ENCODE results near the gene SAP30BP. TPM values are rescaled to one million over a fixed set of nuclear protein-coding genes. Genes with fewer than 3 reads are reported as not detected.

Gene SAP30BP
- total and polyA plus RNA-seq, 2 of the 8 experiments (the other 6 are each of a cell fraction or from before 2014, with no cell fraction given) = 63.3 to 79.9 TPM

DNA sequence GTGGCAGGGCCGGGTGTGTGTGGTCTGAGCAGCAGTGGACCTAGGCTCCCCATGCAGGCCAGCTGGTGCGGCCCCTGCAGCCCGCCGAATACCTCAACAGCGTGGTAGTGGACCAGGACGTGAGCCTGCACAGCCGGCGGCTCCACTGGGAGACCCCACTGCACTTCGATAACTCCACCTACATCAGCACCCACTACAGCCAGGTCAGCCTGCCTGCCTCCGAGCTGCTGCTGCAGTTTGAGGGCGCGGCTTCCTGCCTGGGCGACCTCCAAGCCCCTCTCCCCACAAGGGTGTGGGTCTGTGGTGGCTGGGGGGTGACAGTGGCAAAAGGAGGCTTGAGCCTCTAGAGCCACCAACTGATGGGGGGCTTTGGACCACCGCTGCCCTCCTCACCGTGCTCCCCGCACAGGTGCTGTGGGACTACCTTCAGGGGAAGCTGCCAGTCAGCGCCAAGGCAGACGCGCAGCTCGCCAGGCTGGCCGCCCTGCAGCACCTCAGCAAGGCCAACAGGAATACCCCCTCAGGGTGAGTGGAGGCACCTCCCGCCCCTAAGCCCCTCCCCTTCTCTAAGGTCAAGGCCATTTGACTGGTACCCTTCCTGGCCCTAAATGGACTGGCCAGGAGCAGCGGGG lies 42.3 kb upstream of the SAP30BP start:
- FAIRE-seq = no peak
- POLR2A ChIA-PET (ENCODE audit: partially characterized antibody) = interaction anchor here (0.8 to 2.7 kb wide), 9 partner anchors 8 to 155 kb away, joined by 3 to 10 read pairs (median 5); partner anchors contain the start of gene SMIM5

More for the DNA sequence above, 42.3 kb upstream of the SAP30BP start:
- no peak overlapping the region for H3K14ac ChIP-seq (ENCODE audit: insufficient read length)
- H2BK120ac ChIP-seq (replicated peaks; ENCODE audit: low read depth, low read length) = no peak overlapping the region
- no peak overlapping the region for H2BK20ac ChIP-seq (ENCODE audit: low read length)
- H3K18ac ChIP-seq (ENCODE audit: extremely low read depth, low read length) = no peak overlapping the region; the same call in 1 of the 2 replicates
- no peak overlapping the region for H2BK15ac ChIP-seq (ENCODE audit: low read length)
- H3K4me2 ChIP-seq (ENCODE audit: insufficient read depth in 1 of 2, low read depth in 2 of 2, low read length in 2 of 2) = no peak overlapping the region
- no peak overlapping the region for H2AFZ ChIP-seq (ENCODE audit: low read length)
- H3K56ac ChIP-seq (replicated peaks; ENCODE audit: insufficient read length, low read depth, low read length) = no peak overlapping the region
- H4K5ac ChIP-seq (ENCODE audit: insufficient read length, low read depth, low read length) = no peak overlapping the region
- no peaks in the 10 kb centered on the region for H3K79me2 ChIP-seq (ENCODE audit: control insufficient read depth in 1 of 2, insufficient read depth in 2 of 2, low read length in 2 of 2)
- H4K20me1 ChIP-seq (replicated peaks in 1 of 2; ENCODE audit: control insufficient read depth in 1 of 2, insufficient read depth in 2 of 2, low read length in 2 of 2) = no peaks in the 10 kb centered on the region
- 84% methylated on average over 23 of the region's 23 CpGs; no CpG with 5 or more reads in 1 of the 2 experiments for WGBS, 2 experiments (ENCODE audit: extremely low coverage in 1 of 2, insufficient coverage in 1 of 2, insufficient read length in 1 of 2, insufficient replicate concordance in 2 of 2, low coverage in 1 of 2, low lambda C conversion rate in 2 of 2, missing lambda C conversion rate in 1 of 2)
- peaks cover 0 to under 1% (median under 1%) of the 10 kb centered on the region in 4 experiments; a peak in 4 of 7 replicates for H3K4me1 ChIP-seq (replicated peaks in 1 of 4; ENCODE audit: control insufficient read depth in 3 of 4, insufficient read depth in 4 of 4, low read length in 3 of 4)
- TF ChIP-seq POLR2A (IDR thresholded peaks at IDR 0.05; ENCODE audit: control extremely low read depth in 1 of 2, low read depth in 2 of 2, low read length in 2 of 2) (0 out of 3 replicates have a peak, but pooled peaks of 1 of the 2 experiments have one; percentile 31), CHD1 (IDR thresholded peaks at IDR 0.05; ENCODE audit: low read depth, low read length) (no peak)
- no peaks in the 10 kb centered on the region for H3K79me1 ChIP-seq (ENCODE audit: low read depth, low read length)
- no peaks in the 10 kb centered on the region for H3K36me3 ChIP-seq (ENCODE audit: control insufficient read depth in 2 of 4, insufficient read depth in 4 of 4, low read length in 3 of 4)
- DNase-seq (ENCODE audit: low read depth in 1 of 2, low spot score in 2 of 2) = no peak
- CTCF ChIA-PET (ENCODE audit: partially characterized antibody) = interaction anchor here (0.8 to 59.2 kb wide), 26 partner anchors 6 to 394 kb away, joined by 3 to 2200 read pairs (median 5); partner anchors contain the start of genes RECQL5, SAP30BP and SMIM5
- H2BK12ac ChIP-seq (ENCODE audit: low read depth, low read length) = peak overlapping the region; percentile 68; the same call in 1 of the 2 replicates
- H3K4ac ChIP-seq (replicated peaks; ENCODE audit: insufficient read length, low read depth, low read length) = no peak overlapping the region
- H3K4me3 ChIP-seq (ENCODE audit: extremely low read depth in 1 of 4, insufficient read depth in 2 of 4, low read depth in 3 of 4, low read length in 4 of 4) = no peak overlapping the region
- H4K8ac ChIP-seq (ENCODE audit: extremely low read depth, insufficient read depth, low read length) = no peak overlapping the region; the same call in 1 of the 2 replicates
- H3K27me3 ChIP-seq (replicated peaks in 1 of 4; ENCODE audit: control insufficient read depth in 3 of 4, extremely low read depth in 1 of 4, insufficient read depth in 3 of 4, low read length in 3 of 4) = no peaks in the 10 kb centered on the region; a peak in 2 of 7 replicates
- H4K91ac ChIP-seq (replicated peaks; ENCODE audit: insufficient read length, low read length) = no peak overlapping the region
- no peaks in the 10 kb centered on the region for H3K9me3 ChIP-seq (ENCODE audit: insufficient read depth in 2 of 2, low read depth in 1 of 2, low read length in 1 of 2)
- H3K23ac ChIP-seq (ENCODE audit: insufficient read length) = no peak overlapping the region
- no peak overlapping the region for H3K27ac ChIP-seq (ENCODE audit: low read depth, low read length)
- H2BK5ac ChIP-seq (ENCODE audit: low read depth, low read length) = no peak overlapping the region
- no peak overlapping the region for H3K9ac ChIP-seq (replicated peaks in 1 of 4; ENCODE audit: extremely low read depth in 1 of 4, low read depth in 3 of 4, low read length in 3 of 4)
- no peak overlapping the region for H2AK5ac ChIP-seq (ENCODE audit: low read depth, low read length)
- H3K23me2 ChIP-seq (ENCODE audit: low read depth, low read length) = no peaks in the 10 kb centered on the region

All from H1 (cell line).